ENCODE results near the gene ZSWIM9.
"Not testable (repeated sequence)": the region's sequence is repeated elsewhere in the genome, so short reads cannot be mapped to it uniquely, and the experiment has no call there.

ZSWIM9 gene

DNA sequence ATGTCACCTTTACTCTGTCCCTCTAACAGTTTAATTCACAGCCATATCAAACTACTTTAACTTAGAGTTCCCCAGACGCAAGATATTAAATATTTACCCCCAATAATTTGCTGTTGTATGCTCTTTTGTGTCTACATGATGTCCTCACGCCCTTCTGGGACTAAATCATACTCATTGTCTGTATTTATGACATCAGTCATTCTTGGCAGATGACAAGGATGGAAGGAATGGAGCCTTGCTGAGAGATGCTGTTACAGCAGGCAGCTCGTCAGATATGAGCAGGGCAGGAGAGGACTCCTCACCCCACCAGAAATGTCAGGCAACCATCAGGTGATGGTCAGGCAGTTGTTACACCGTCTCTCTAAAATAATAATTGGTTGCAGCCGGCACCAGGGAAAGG is 43.5 kb downstream of the ZSWIM9 start:
- DNase-seq (ENCODE audit: low read depth in 2 of 2), result no peak

DNA sequence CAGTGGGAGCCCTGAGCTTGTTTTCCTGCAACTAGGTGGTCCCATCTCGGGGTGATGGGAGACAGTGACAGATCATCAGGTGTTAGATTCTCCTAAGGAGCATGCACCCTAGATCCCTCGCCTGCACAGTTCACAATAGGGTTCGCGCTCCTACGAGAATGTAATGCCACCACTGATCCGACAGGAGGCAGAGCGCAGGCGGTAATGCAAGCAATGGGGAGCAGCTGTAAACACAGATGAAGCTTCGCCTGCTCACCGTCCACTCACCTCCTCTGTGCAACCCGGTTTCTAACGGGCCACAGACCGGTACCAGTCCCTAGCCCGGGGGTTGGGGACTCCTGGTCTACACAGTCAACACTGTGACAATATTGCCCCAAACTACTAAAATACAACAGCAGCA is 46.5 kb downstream of the ZSWIM9 start:
- no peak for DNase-seq (ENCODE audit: low read depth in 2 of 2)

DNA sequence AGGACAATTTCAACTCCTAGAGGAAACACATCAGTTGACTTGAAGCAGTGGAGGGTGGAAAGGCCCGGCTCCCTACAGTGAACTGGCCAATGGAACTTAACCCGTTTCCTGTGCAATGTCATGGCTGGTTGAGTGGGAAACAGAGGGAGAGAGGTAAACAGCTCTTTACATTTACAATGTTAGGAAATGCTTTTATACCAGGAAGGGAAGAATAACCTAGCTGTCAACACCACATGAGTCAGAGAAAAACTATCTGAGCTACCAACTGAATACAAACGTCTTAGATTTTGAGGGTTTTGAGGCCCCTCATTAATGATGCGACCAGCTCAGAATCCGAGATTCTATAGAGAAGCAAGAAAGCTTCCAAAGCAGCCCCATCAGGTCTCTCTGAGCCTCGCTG is 48.5 kb downstream of the ZSWIM9 start:
- no peak for DNase-seq (ENCODE audit: low read depth in 2 of 2)

DNA sequence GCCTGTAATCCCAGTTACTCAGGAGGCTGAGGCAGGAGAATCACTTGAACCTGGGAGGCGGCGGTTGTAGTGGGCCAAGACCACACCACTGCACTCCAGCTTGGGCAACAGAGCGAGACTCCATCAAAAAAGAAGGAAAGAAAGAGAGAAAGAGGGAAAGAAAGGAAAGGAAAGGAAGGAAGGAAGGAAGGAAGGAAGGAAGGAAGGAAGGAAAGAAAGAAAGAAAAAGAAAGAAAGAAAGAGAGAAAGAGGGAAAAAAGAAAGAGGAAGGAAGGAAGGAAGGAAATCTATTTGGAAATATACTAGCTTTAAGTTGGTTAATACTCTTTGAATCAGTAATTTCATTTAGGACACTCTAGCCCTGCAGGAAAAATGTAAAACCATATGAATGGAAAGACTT is 50.3 kb downstream of the ZSWIM9 start:
- DNase-seq (ENCODE audit: low read depth in 2 of 2), result not testable (repeated sequence)

DNA sequence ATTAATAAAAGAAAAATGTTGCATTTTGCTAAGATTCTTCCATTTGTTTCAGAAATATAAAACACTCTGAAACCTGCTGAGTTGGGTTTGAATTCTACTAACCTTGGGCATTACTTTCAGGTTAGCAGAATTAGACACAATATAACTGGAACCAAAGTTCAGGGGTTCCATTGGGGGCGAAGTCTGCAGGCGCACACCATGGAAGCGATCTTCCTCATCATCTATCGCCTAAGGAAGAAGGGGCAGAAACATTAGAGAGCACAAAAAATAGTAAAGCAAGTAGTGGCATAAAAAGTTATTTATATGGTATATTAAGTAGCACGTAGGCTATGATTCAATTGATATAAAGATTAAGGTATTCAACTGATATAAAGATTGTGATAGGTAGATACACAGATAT is 51.1 kb downstream of the ZSWIM9 start:
- DNase-seq (ENCODE audit: low read depth in 2 of 2), result no peak

DNA sequence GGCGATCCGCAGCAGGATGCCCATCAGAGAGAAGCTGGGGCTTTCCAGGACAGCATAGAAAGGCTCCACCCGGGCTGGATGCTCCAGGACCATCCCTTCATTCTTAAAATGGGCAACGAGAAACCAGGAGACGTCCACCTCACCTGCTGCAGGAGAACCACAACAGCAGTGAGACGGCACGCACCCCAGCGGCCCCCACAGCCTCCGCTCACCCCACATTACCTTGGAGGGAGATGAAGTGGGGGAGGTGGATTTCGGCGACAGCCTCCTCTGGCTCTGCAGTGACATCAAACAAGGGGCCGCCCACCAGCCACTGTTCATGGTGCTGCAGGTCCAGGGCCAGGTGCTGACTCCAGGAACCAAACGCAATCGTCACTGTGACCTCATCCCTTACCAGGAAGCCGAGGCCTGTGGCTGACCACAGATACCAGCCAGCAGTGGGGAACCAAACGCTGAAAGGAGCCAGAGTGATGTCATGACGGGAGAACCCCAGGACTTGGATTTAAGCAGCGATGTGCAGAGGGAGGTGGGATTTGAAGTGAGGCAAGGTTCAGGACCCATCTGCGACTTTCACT is 60.2 kb downstream of the ZSWIM9 start:
- DNase-seq (ENCODE audit: low read depth in 2 of 2), result no peak

DNA sequence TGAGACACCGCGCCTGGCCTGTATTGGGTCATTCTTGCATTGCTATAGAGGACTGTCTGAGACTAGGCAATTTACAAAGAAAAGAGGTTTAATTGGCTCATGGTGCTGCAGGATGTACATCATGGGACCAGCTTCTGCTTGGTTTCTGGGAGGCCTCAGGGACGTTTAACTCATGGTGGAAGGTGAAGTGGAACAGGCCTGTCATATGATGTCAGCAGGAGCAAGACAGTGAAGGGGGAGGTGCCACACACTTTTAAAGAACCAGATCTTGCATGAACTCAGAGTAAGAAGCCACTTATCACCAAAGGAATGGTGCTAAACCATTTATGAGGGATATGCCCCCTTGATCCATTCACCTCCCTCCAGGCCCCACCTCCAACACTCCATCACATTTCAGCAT is 66.6 kb downstream of the ZSWIM9 start:
- DNase-seq (ENCODE audit: low read depth in 2 of 2), result no peak

DNA sequence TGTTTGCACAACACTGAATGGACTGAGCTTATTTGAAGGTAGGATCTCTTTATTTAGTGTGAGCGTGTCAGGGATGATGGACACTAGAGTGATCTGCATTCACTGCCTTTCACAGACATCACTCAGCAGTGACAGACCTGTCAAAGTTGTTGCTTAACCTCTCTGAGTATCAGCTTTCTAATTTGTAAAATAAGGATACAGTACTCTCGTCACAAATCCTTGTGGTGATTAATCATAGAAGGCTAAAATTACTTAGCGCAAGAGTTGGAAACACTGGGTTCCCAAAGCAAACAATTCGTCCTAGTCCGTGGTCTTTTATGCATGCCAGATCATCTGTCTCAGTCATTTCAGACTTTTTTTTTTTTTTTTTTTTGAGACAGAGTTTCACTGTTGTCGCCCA is 68.6 kb downstream of the ZSWIM9 start:
- DNase-seq (ENCODE audit: low read depth in 2 of 2), result no peak

DNA sequence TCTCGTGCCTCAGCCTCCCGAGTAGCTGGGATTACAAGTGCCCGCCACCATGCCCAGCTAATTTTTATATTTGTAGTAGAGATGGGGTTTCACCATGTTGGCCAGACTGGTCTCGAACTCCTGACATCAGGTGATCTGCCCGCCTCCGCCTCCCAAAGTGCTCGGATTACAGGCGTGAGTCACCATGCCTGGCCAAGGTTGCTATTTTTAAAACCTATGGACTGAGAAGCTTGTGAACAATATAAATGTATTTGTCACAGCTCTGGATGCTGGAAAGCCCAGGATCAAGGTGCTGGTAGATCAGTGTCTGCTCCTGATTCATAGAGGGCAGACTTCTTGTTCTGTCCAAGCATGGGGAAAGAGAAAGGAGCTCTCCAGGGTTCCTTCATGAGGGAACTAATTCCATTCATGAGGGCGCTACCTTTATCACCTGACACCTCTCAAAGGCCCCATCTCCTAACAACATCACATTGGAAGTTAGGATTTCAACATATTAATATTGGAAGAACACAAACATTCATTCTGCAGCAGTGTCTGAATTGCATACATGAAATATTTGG is 69.2 kb downstream of the ZSWIM9 start:
- DNase-seq (ENCODE audit: low read depth in 2 of 2), result no peak

DNA sequence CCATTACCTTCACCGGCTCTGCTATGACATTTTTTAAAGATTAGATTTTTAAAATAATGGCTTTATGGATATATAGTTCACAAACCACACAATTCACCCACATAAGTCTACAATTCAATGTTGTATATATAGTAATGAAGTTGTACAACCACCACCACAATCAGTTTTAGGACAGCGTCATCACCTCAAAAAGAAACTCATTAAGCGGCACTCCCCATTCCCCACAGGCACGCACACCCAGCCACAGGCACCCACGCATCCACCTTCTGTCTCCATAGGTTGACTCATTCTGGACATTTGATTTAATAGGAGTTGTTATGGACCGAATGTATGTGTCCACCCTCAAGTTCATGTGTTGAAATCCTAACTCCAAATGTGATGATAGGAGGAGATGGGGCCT is 71.3 kb downstream of the ZSWIM9 start:
- not testable (repeated sequence) for DNase-seq (ENCODE audit: low read depth in 2 of 2)

DNA sequence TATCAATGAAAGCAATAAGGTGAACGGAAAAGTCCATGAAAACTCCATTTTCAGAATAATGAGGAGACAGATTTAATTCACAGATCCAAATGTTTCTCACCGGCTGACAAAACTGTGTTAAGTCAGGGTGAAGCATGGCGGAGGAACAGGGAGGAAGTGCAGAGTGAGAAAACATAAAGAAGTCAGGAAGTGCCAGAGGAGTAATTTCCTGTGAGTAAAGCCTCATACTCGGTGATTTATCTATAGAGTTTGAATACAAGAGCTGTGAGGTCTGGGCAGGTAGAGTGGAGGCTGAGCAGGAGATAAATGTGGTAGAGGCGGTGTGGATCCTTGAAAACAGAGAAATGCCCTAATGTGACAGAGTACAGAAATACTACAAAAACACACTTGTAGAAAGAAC is 73.8 kb downstream of the ZSWIM9 start:
- DNase-seq (ENCODE audit: low read depth in 2 of 2), result no peak

DNA sequence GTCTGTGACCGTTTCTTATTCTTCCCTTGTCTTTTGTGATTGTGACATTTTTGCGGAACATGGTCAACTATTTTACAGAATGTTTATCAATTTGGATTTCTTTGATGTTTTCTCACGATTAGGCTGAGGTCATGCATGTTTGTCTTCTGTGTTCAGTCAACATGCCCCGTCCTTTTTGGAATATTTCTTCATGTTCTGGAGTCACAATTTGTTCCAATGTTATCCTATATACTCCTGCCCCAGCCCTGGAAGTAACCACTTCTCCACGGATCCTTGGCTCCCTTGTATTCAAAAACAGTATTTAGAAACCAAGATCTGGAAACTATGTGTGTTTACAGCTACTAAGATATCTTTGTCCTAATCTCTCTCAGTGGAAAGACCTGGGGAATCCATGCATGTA is 75.6 kb downstream of the ZSWIM9 start:
- DNase-seq (ENCODE audit: low read depth in 2 of 2), result no peak

DNA sequence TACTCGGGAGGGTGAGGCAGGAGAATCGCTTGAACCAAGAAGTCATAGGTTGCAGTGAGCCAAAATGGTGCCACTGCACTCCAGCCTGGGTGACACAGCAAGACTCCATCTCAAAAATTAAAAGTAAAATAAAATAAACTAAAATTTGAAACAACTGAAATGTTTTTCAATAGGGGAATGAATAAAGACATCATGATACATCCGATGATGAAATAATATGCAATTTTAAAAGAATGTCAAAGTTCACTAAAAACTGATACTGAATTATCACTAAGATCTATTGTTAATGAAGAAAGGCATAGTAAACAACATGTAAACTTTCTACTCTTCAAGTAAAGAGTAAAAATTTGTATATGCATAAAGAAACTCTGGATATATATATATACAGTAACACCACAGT is 76.7 kb downstream of the ZSWIM9 start:
- no peak for DNase-seq (ENCODE audit: low read depth in 2 of 2)
